Fibroblast of lung (primary cell): ENCODE data around the gene MTA2. TPM values are rescaled to one million over a fixed set of nuclear protein-coding genes. Genes with fewer than 3 reads are reported as not detected.

Experiments used
- DNase-seq, 2 donors: peaks; one replicate each; pipeline versions ENCODE4 v3.0.0 to v3.0.0-alpha.2; 2010; ENCODE audit warnings: low read depth in 2 of 2
- H2AFZ ChIP-seq: 2 replicates; pipeline ENCODE4 v1.5.1; 2012; ENCODE audit warnings: low read length, control low read depth, inconsistent platforms
- H3K27ac ChIP-seq: 2 replicates; pipeline ENCODE4 v1.5.1; 2011; ENCODE audit warnings: low read length, control low read depth; ENCODE audit not compliant: insufficient read depth
- H3K27me3 ChIP-seq: 2 replicates; pipeline ENCODE4 v1.5.1; 2011; ENCODE audit warnings: mild to moderate bottlenecking, low read length; ENCODE audit not compliant: control insufficient read depth, insufficient read depth
- H3K36me3 ChIP-seq: 2 replicates; pipeline ENCODE4 v1.5.1; 2011; ENCODE audit warnings: low read length; ENCODE audit not compliant: control insufficient read depth, insufficient read depth
- H3K4me1 ChIP-seq: 2 replicates; pipeline ENCODE4 v1.5.1; 2011; ENCODE audit warnings: low read length; ENCODE audit not compliant: control insufficient read depth, insufficient read depth; ENCODE audit errors: extremely low read depth
- H3K4me2 ChIP-seq: 2 replicates; pipeline ENCODE4 v1.5.1; 2011; ENCODE audit warnings: low read length, control low read depth; ENCODE audit not compliant: insufficient read depth; ENCODE audit errors: extremely low read depth
- H3K4me3 ChIP-seq, 4 experiments: fragments of 200-600 bp in 1 of 4; sonication (generic) in 1 of 4; replicated peaks in 1 of 4; 2 replicates each; pipeline ENCODE4 v1.5.1; 2011 to 2016; ENCODE audit warnings: low read length in 4 of 4, low read depth in 3 of 4, mild to moderate bottlenecking in 3 of 4, control low read depth in 2 of 4, inconsistent platforms in 1 of 4, mixed read lengths in 1 of 4; ENCODE audit not compliant: insufficient read depth in 1 of 4; ENCODE audit errors: control extremely low read depth in 1 of 4
- H3K79me2 ChIP-seq: 2 replicates; pipeline ENCODE4 v1.5.1; 2012; ENCODE audit warnings: mild to moderate bottlenecking, low read length, inconsistent platforms; ENCODE audit not compliant: control insufficient read depth, insufficient read depth
- H3K9ac ChIP-seq: 2 replicates; pipeline ENCODE4 v1.5.1; 2011; ENCODE audit warnings: mild to moderate bottlenecking, low read length, control low read depth; ENCODE audit not compliant: insufficient read depth
- H3K9me3 ChIP-seq: 2 replicates; pipeline ENCODE4 v1.5.1; 2012; ENCODE audit warnings: low read depth, low read length; ENCODE audit not compliant: control insufficient read depth, insufficient read depth
- H4K20me1 ChIP-seq: 2 replicates; pipeline ENCODE4 v1.5.1; 2011; ENCODE audit warnings: low read length; ENCODE audit not compliant: control insufficient read depth, insufficient read depth; ENCODE audit errors: extremely low read depth
- EZH2 ChIP-seq: IDR thresholded peaks from 2 replicates; pipeline ENCODE4 v1.5.1; 2012; ENCODE audit warnings: low read length, control low read depth, mild to moderate bottlenecking; ENCODE audit errors: missing control alignments
- polyA plus RNA-seq, 2 donors: library from polyadenylated mRNA; depleted of rRNA in 1 of 2; stranded (reverse) in 1 of 2; unstranded in 1 of 2; fragments of >200 nt; gene quantifications; 2 replicates each; pipeline ENCODE4 v1.2.1, GENCODE V29; 2011 to 2012; ENCODE audit warnings: missing spikeins in 1 of 2
- total RNA-seq: library from RNA; depleted of rRNA; stranded (reverse); fragments of >200 nt; gene quantifications from 2 replicates; pipeline ENCODE4 v1.2.1, GENCODE V29; 2014
- TF ChIP-seq, protein P1 (sequence below), 2 donors: IDR thresholded peaks in 1 of 2; conservative IDR thresholded peaks in 1 of 2; 1 replicate in 1 of 2; 2 replicates in 1 of 2; pipeline ENCODE4 v1.5.1; 2011 to 2012; ENCODE audit warnings: low read length in 2 of 2, control low read depth in 1 of 2, inconsistent platforms in 1 of 2, low read depth in 1 of 2, mild to moderate bottlenecking in 1 of 2

Gene MTA2
- total and polyA plus RNA-seq, 2 donors (not counting 1 experiment from before 2014, with no cell fraction given): 31.4 to 117 TPM

DNA sequence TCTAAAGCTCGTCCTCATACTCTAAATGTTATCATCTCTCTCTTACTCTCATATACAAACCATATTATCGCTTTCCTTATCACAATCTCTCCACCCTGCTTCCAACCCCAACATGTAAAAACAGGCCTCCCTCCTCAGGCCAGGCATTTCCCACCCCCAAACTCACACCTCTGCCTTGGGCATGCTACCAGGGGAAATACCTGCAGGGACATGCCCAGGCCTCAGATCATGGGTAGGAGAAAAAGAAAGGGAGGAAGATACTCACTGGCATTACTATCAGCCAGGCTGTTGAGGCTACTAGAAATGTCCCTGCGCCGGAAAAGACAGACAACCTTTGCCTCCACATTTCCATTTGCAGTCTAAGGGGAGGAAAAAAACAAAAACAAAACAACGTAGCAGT lies 1.8 kb downstream of the MTA2 start:
- no peaks in the 10 kb centered on the region for H3K27me3 ChIP-seq
- H3K4me2 ChIP-seq: peak overlapping the region; percentile 88
- peak overlapping the region; percentile 94 for H3K9ac ChIP-seq
- H3K4me1 ChIP-seq: peaks cover 6% of the 10 kb centered on the region
- H4K20me1 ChIP-seq: no peaks in the 10 kb centered on the region
- peaks cover 18% of the 10 kb centered on the region for H3K36me3 ChIP-seq
- TF ChIP-seq, protein P1, sequence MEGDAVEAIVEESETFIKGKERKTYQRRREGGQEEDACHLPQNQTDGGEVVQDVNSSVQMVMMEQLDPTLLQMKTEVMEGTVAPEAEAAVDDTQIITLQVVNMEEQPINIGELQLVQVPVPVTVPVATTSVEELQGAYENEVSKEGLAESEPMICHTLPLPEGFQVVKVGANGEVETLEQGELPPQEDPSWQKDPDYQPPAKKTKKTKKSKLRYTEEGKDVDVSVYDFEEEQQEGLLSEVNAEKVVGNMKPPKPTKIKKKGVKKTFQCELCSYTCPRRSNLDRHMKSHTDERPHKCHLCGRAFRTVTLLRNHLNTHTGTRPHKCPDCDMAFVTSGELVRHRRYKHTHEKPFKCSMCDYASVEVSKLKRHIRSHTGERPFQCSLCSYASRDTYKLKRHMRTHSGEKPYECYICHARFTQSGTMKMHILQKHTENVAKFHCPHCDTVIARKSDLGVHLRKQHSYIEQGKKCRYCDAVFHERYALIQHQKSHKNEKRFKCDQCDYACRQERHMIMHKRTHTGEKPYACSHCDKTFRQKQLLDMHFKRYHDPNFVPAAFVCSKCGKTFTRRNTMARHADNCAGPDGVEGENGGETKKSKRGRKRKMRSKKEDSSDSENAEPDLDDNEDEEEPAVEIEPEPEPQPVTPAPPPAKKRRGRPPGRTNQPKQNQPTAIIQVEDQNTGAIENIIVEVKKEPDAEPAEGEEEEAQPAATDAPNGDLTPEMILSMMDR (conservative IDR thresholded peaks at IDR 0.05 in 1 of 2, IDR thresholded peaks at IDR 0.05 in 1 of 2; ENCODE audit: low read depth in 1 of 2, low read length in 2 of 2): no peak
- no peak for TF ChIP-seq EZH2
- no peak overlapping the region for H2AFZ ChIP-seq
- DNase-seq: no peak
- H3K27ac ChIP-seq: peak overlapping the region; percentile 92
- no peaks in the 10 kb centered on the region for H3K9me3 ChIP-seq
- peak overlapping the region; percentile 77 to 93 (median 89) for H3K4me3 ChIP-seq
- peaks cover 37% of the 10 kb centered on the region for H3K79me2 ChIP-seq

- DNase-seq: peak; percentile 99
- peak overlapping the region; percentile 42 for H3K4me2 ChIP-seq
- peak overlapping the region; percentile 24 for H3K27ac ChIP-seq
- no peaks in the 10 kb centered on the region for H4K20me1 ChIP-seq
- H3K4me3 ChIP-seq: peak overlapping the region in 3 of 4 experiments; percentile 15 to 88 (median 77)
- H3K9me3 ChIP-seq: no peaks in the 10 kb centered on the region
- H2AFZ ChIP-seq: no peak overlapping the region
- peaks cover 18% of the 10 kb centered on the region for H3K36me3 ChIP-seq
- peaks cover 6% of the 10 kb centered on the region for H3K4me1 ChIP-seq
- peaks cover 37% of the 10 kb centered on the region for H3K79me2 ChIP-seq
- TF ChIP-seq, protein P1 (conservative IDR thresholded peaks at IDR 0.05 in 1 of 2, IDR thresholded peaks at IDR 0.05 in 1 of 2; ENCODE audit: low read depth in 1 of 2, low read length in 2 of 2): no peak
- TF ChIP-seq EZH2: no peak
- H3K9ac ChIP-seq: no peak overlapping the region
- H3K27me3 ChIP-seq: no peaks in the 10 kb centered on the region
These were observed 2.5 kb downstream of the MTA2 start for GRCh38 chr11:62599069-62599696.

GRCh38 chr11:62595124-62595523 lies 6.5 kb downstream of the MTA2 start:
- H3K79me2 ChIP-seq: peaks cover 29% of the 10 kb centered on the region
- H3K27me3 ChIP-seq: no peaks in the 10 kb centered on the region
- no peak overlapping the region for H3K4me2 ChIP-seq
- H3K4me1 ChIP-seq: peaks cover 12% of the 10 kb centered on the region
- H3K9me3 ChIP-seq: no peaks in the 10 kb centered on the region
- TF ChIP-seq, protein P1 (conservative IDR thresholded peaks at IDR 0.05 in 1 of 2, IDR thresholded peaks at IDR 0.05 in 1 of 2; ENCODE audit: low read depth in 1 of 2, low read length in 2 of 2): no peak
- TF ChIP-seq EZH2: no peak
- no peak overlapping the region for H3K4me3 ChIP-seq
- DNase-seq: no peak
- H3K36me3 ChIP-seq: peaks cover 23% of the 10 kb centered on the region
- no peak overlapping the region for H3K9ac ChIP-seq
- H2AFZ ChIP-seq: no peak overlapping the region
- no peak overlapping the region for H3K27ac ChIP-seq
- no peaks in the 10 kb centered on the region for H4K20me1 ChIP-seq
